ENCODE data around the gene RPS8.
A peak's percentile ranks its signal among the peaks of the same experiment; 100 is the strongest.

GRCh38 chr1:44819608-44820327 lies 44.4 kb downstream of the RPS8 start:
- TF ChIP-seq CTCF (IDR thresholded peaks at IDR 0.05) (peak in 1 of 3 donors; percentile 13), EP300 (IDR thresholded peaks at IDR 0.05) (peak; percentile 2)
